T-helper 1 cell (primary cell): ENCODE data around the gene CD200R1.

Experiments
- DNase-seq, 5 donors: peaks; one replicate each; pipeline ENCODE4 v3.0.0-alpha.2; 2012 to 2020

The CD200R1 gene

GRCh38 chr3:112888381-112889085, 86.4 kb downstream of the CD200R1 start:
- no peak for DNase-seq

GRCh38 chr3:112884678-112885290, 90.1 kb downstream of the CD200R1 start:
- no peak for DNase-seq

- no peak for DNase-seq
These were observed 93.0 kb downstream of the CD200R1 start for GRCh38 chr3:112881891-112882290.

GRCh38 chr3:112875561-112875960, 99.3 kb downstream of the CD200R1 start:
- no peak for DNase-seq

GRCh38 chr3:112874725-112875124, 100.2 kb downstream of the CD200R1 start:
- no peak for DNase-seq

- no peak for DNase-seq
These were observed 101.3 kb downstream of the CD200R1 start for GRCh38 chr3:112873632-112874031.

- DNase-seq, result no peak
These were observed 103.2 kb downstream of the CD200R1 start for GRCh38 chr3:112871735-112872134.
